HG02981 (cell line): Measurements from ENCODE around the gene PPP2R2D.
"Not testable (repeated sequence)": the region's sequence is repeated elsewhere in the genome, so short reads cannot be mapped to it uniquely, and the experiment has no call there.

Source experiments
- ATAC-seq: cut with Tn5 transposase; IDR thresholded peaks from one replicate; pipeline ENCODE4 v1.9.1; 2021; ENCODE audit warnings: mild to moderate bottlenecking, moderate library complexity; ENCODE audit not compliant: unreplicated experiment

The PPP2R2D gene

DNA sequence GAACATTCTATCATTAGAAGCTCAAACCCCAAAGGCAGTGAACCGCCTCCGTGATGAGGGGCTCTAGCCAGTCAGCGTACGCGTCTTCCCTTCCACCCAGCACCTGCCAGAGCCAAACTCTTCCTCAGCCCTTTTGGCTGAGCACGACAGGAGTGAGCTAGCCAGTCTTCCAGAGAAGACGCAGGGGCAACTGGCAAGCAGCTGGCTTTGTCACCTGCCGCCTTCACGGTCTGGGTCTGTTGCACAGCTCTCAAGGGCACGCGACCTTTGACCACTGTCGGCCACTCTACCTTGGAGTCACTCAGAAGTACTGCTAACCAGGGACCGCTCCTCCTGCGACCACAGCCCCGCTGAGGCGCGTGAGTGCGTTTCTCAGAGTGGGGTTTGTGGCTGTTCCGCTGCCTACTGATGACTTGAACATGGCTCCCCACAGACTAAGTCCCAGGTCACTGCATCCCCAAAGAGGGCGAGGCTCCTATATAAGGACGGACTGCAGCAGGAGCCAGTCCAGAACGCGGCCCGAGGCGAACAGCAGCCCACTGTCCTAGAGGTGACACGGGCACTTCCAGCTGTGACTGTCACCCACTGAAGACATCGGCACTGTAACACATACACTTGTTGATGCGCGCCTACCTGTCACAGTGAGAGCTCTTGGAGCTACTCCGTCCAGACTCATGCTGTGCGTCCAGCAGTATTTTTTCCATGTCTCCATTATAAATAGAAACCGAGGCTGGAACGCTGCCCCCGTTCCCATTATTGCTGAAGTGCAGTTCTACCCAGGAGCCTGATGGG lies 72.5 kb downstream of the PPP2R2D start:
- no peak for ATAC-seq

GRCh38 chr10:131974034-131974817 lies 73.4 kb downstream of the PPP2R2D start:
- ATAC-seq, result no peak

DNA sequence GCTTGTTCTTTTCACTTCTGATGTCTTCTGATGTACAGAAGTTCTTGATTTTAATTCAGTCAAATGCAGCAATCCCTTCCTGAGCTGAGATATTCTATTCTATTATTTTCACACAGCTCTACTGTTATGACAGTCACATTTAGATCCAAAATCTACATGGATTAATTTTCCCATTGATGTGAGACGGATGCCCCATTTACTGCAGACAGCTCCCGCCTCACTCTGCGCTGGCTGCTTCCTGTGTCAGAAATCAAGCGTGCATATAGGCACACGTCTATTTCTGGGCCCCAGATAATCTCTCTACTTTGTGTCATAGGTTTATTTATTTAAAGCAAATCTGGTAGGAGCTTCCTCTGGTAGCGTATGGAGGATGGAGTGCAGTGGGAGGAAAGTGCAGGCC lies 74.2 kb downstream of the PPP2R2D start:
- ATAC-seq, result no peak

GRCh38 chr10:131975796-131976195 lies 75.0 kb downstream of the PPP2R2D start:
- no peak for ATAC-seq

DNA sequence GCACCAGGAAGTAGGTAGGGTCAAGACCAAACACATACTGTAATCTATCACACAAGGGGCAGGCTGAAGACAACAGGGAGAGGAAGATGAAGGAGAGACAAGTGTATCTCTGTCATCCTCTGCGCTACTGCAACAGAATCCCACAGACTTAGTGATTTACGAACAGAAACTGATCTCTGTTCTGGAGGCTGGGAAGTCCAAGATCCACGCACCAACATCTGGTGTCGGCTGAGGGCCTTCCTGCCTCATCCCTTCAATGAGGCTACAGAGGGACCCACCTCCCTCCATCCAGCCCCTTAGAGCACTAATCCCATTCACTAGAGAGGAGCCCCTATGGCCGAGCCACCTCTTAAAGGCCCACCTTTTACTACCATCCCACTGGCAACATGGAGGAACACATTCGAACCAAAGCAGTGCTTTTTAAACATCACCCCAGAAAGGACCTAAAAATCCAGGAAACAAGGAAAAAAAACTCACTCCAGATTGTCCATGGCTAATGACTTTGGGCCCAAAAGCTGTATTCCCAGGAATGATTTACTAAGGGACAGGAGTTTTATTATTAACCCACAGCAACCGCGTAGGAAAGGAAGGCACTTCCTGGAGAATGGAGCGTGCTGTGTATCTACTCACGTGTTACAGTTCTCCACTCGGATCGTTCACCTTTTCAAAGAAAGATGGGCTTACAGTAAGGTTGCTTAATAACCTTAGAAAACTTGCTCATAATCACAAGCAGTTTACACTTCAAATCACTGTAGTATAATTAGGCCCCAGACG lies 76.7 kb downstream of the PPP2R2D start:
- ATAC-seq, result no peak

DNA sequence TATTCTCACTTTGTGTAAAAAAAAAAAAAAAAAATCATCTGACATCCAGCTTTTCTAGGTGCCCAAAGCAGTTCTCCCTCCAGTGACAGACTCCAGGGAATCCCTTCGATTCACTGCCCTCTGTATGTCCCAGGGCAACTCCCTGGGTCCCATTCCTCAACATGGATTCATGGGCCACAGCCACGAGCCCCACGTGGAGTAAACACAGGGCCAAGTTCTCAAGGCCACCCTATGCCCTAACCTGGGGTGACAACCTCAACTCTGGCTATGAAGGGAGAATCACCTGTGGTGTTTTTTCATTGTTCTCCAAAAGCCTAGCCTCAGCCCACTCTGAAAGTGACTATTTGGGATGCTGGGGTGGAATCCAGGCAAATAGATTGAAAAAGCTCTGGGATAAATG lies 77.6 kb downstream of the PPP2R2D start:
- ATAC-seq, result no peak

GRCh38 chr10:131978851-131979250 lies 78.0 kb downstream of the PPP2R2D start:
- ATAC-seq, result no peak

DNA sequence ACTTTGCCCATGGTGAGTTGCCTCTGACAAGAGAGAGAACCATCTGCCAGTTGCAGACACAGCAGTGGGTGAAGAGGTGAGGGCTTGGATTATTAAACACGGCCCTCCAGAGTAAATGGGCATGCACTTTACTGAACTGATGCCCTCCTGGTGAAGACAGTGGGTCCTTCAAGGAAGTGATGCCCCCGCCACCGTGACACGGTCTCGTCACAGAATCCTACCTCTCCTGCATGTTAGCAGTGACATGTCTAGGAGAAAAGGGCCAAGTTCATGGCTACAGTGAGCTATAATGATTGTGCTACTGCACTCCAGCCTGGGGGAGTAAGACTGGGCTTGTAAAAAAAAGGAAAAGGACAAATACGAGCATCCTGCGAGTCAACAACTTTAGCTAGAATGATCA lies 78.5 kb downstream of the PPP2R2D start:
- no peak for ATAC-seq

GRCh38 chr10:131979821-131980270 lies 79.0 kb downstream of the PPP2R2D start:
- ATAC-seq, result no peak

DNA sequence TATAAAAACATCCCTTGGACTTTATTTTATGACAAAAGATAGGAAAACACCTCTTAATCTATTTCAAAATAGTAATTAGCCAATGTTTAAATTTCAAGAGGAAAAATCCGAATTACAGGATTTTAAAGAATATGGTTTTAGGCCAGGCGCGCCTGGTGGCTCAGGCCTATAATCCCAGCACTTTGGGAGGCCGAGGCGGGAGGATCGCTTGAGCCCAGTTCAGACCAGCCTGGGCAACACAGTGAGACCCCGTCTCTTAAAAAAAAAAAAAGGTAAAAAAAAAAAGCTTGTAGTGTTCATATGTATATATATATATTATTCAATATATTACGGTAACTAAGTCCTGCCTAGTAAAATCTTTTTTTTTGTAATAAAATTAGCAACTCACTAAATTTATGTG lies 79.5 kb downstream of the PPP2R2D start:
- ATAC-seq, result no peak

- no peak for ATAC-seq
Measured at GRCh38 chr10:131980761-131981428, 80.1 kb downstream of the PPP2R2D start.

GRCh38 chr10:131981429-131982184 lies 80.8 kb downstream of the PPP2R2D start, which contains the start of gene BNIP3:
TSS of gene BNIP3 (minus strand) at chr10:131981923. CDS start at chr10:131981806, 117 bp downstream.
- peak; percentile 87 for ATAC-seq

DNA sequence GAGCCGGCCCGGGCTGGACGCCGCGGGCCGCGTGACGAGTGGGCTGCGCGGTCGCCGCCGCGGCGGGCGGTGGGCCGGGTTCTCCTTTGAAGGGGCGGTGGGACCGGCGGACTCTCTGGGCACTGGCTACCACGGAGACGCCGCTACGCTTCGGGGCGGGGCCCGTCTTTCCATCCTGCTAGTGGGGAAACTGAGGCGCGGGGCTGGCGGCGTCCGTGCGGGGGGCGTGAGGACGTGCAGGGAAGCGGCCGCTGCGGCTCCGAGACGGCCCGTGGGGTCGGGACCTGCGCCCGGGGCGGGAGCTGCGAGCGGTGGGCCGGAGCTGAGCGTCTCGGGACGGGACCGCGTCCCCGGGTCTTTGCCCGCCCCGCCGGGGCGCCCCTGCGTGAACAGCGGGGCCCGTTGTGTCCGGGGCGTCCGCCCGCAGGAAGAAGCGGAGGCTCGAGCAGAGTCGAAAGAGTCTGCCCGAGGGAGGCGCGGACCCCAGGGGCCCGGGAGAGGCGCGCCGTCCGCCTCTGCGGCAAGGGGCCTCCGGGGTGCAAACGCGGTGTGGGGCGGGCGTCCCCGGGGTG lies 81.5 kb downstream of the PPP2R2D start:
- ATAC-seq, result peak; percentile 14

DNA sequence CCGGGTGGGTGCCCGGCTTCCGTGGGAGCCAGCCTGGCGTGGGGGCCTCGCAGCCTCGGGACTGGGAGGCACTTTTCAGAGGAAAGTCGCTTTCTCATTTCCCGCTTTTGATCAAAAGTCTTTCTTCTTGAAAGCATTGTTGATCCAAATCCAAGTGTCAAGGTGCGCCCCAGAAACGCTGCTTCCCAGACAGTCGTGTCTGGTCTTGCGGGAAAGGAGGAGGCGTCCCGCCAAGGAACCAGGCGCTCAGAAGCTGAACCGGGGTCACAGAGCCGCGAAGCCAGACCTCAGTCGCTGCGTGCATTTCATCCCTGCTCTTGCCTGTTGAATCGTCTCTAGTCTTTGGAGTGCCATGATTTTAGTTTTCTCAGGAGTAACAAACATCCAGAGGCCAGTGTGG lies 82.0 kb downstream of the PPP2R2D start:
- no peak for ATAC-seq

GRCh38 chr10:131983780-131984179 lies 83.0 kb downstream of the PPP2R2D start:
- ATAC-seq, result no peak

DNA sequence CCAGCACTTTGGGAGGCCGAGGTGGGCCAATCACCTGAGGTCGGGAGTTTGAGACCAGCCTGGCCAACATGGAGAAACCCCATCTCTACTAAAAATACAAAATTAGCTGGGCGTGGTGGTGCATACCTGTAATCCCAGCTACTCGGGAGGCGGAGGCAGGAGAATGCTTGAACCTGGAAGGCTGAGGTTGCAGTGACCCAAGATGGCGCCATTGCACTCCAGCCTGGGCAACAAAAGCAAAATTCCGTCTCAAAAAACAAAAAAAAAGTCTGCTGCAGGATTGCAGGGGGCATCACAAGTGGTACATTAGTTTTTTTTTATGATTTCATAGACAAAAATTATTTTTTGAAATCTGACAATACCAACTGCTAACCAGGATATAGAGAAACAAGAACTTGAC lies 86.0 kb downstream of the PPP2R2D start:
- ATAC-seq, result not testable (repeated sequence)

GRCh38 chr10:131987301-131987700 lies 86.5 kb downstream of the PPP2R2D start:
- not testable (repeated sequence) for ATAC-seq

- ATAC-seq, result not testable (repeated sequence)
Measured at GRCh38 chr10:131987786-131988185, 87.0 kb downstream of the PPP2R2D start.

GRCh38 chr10:131991726-131992125 lies 90.9 kb downstream of the PPP2R2D start:
- ATAC-seq, result no peak

- ATAC-seq, result no peak
Measured at GRCh38 chr10:131993275-131993674, 92.5 kb downstream of the PPP2R2D start.
